Right atrium auricular region (tissue), 2 donors: ENCODE results near the gene ARF6. TPM values are rescaled to one million over a fixed set of nuclear protein-coding genes. Genes with fewer than 3 reads are reported as not detected.

ENCODE experiments used
- DNase-seq: peaks from one replicate; pipeline ENCODE4 v3.0.0-alpha.2; 2019; ENCODE audit warnings: low spot score
- H3K27ac ChIP-seq, 2 donors: fragments of 200-600 bp; sonication (generic); 1 replicate in 1 of 2; 2 replicates in 1 of 2; pipeline ENCODE4 v1.5.1; 2016 to 2019
- H3K27me3 ChIP-seq, 2 donors: fragments of 200-600 bp; sonication (generic); one replicate each; pipeline versions ENCODE4 v1.5.1 to v1.6.0; 2017 to 2019
- H3K36me3 ChIP-seq: fragments of 200-600 bp; sonication (generic); one replicate; pipeline ENCODE4 v1.5.1; 2016
- H3K4me1 ChIP-seq, 2 donors: fragments of 200-600 bp; sonication (generic); one replicate each; pipeline versions ENCODE4 v1.5.1 to v1.6.0; 2017 to 2019
- H3K4me3 ChIP-seq, 2 donors: fragments of 200-600 bp; sonication (generic); 1 replicate in 1 of 2; 2 replicates in 1 of 2; pipeline ENCODE4 v1.5.1; 2017 to 2019; ENCODE audit warnings: mild to moderate bottlenecking in 1 of 2, moderate library complexity in 1 of 2
- H3K9me3 ChIP-seq, 2 donors: fragments of 200-600 bp; sonication (generic); one replicate each; pipeline ENCODE4 v1.5.1; 2019
- total RNA-seq, 2 donors: library from RNA; depleted of rRNA; stranded (reverse); fragments of >200 nt; gene quantifications; one replicate each; pipeline ENCODE4 v1.1.0, GENCODE V29; 2016
- TF ChIP-seq, protein P1 (sequence below), 2 donors: fragments of 200-600 bp; sonication (generic); IDR thresholded peaks; one replicate each; pipeline ENCODE4 v1.5.1; 2019; ENCODE audit warnings: antibody characterized with exemption in 2 of 2

ARF6 gene
- total RNA-seq, 2 donors from 2014 or later = 21.4 to 25.1 TPM

DNA sequence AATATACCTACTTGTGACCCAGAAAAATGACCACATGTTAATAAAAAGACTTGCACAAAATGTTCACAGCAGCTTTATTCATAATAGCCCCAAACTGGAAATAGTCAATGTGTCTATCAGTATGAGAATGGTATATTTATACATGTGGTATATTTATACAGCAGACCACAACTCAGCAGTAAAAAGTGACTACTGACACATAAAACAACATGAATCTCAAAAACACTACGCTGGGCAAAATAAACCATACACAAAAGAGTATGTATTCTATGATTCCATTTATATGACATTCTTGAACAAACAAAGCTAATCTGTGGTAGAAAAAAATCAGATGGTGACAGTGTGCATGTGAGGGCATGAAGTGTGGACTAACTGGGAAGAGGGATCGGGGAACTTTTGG is 35.1 kb downstream of the ARF6 start:
- Histone ChIP-seq H3K9me3 (no peaks in the 10 kb centered on the region), H3K4me3 (no peak overlapping the region), H3K27me3 (no peaks in the 10 kb centered on the region), H3K27ac (no peak overlapping the region), H3K4me1 (no peaks in the 10 kb centered on the region), H3K36me3 (no peaks in the 10 kb centered on the region)
- TF ChIP-seq, protein P1, sequence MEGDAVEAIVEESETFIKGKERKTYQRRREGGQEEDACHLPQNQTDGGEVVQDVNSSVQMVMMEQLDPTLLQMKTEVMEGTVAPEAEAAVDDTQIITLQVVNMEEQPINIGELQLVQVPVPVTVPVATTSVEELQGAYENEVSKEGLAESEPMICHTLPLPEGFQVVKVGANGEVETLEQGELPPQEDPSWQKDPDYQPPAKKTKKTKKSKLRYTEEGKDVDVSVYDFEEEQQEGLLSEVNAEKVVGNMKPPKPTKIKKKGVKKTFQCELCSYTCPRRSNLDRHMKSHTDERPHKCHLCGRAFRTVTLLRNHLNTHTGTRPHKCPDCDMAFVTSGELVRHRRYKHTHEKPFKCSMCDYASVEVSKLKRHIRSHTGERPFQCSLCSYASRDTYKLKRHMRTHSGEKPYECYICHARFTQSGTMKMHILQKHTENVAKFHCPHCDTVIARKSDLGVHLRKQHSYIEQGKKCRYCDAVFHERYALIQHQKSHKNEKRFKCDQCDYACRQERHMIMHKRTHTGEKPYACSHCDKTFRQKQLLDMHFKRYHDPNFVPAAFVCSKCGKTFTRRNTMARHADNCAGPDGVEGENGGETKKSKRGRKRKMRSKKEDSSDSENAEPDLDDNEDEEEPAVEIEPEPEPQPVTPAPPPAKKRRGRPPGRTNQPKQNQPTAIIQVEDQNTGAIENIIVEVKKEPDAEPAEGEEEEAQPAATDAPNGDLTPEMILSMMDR (IDR thresholded peaks at IDR 0.05) = no peak
- DNase-seq = no peak

DNA sequence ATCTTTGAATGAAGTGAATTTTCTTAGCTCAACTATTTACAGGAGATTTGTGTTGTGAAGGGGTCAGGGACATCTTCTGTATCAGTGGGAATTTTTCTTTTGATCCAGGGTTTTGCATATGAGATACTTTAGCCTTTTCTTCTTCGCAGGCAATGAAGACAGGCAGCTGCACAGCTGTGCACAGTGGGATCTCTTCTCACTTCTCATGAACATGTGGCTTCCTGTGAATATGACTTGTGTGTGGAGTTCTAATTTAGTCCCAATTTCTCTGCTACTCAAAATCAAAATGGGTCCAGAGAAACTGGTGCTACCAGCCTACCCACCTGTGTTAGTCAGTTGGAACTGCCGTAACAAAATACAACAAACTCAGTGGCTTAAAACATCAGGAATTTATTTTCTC is 37.8 kb downstream of the ARF6 start:
- no peak for DNase-seq
- Histone ChIP-seq H3K4me3 (no peak overlapping the region), H3K9me3 (no peaks in the 10 kb centered on the region), H3K27me3 (no peaks in the 10 kb centered on the region), H3K36me3 (no peaks in the 10 kb centered on the region), H3K27ac (no peak overlapping the region), H3K4me1 (no peaks in the 10 kb centered on the region)
- TF ChIP-seq, protein P1 (IDR thresholded peaks at IDR 0.05) = no peak

DNA sequence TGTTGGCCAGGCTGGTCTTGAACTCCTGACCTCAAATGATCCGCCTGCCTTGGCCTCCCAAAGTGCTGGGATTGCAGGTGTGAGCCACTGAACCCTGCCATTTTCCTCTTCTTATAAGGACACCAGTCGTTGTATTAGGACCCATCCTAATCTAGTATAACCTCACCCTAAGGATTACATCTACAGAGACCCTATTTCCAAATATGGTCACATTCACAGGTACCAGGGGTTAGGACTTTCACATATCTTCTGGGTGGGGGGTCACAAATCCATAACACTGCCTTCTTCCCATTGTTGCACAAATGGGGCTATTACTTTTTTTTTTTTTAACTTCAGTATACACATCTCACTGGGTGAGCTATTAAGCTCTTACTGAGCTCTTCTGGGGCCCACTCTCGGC is 38.6 kb downstream of the ARF6 start:
- H3K27ac ChIP-seq = no peak overlapping the region
- H3K4me3 ChIP-seq = no peak overlapping the region
- DNase-seq = no peak
- TF ChIP-seq, protein P1 (IDR thresholded peaks at IDR 0.05) = no peak
- no peaks in the 10 kb centered on the region for H3K27me3 ChIP-seq
- H3K36me3 ChIP-seq = no peaks in the 10 kb centered on the region
- H3K4me1 ChIP-seq = no peaks in the 10 kb centered on the region
- H3K9me3 ChIP-seq = no peaks in the 10 kb centered on the region

DNA sequence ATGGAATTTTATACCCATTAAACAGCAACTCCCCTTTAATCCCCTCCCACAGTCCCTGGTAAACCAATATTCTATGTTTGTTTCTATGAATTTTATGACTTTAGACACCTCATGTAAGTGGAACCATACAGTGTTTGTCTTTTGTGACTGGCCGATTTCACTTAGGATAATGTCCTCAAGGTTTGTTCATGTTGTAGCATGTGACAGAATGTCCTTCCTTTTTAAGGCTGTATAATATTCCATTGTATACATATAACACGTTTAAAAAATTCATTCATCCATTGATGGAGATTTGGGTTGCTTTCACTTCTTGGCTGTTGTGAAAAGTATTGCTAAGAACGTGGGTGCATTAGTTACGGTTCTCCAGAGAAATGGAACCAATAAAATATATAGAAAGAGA is 40.2 kb downstream of the ARF6 start:
- H3K27ac ChIP-seq = no peak overlapping the region
- DNase-seq = no peak
- no peaks in the 10 kb centered on the region for H3K36me3 ChIP-seq
- H3K9me3 ChIP-seq = no peaks in the 10 kb centered on the region
- TF ChIP-seq, protein P1 (IDR thresholded peaks at IDR 0.05) = no peak
- H3K27me3 ChIP-seq = no peaks in the 10 kb centered on the region
- no peak overlapping the region for H3K4me3 ChIP-seq
- H3K4me1 ChIP-seq = no peaks in the 10 kb centered on the region

DNA sequence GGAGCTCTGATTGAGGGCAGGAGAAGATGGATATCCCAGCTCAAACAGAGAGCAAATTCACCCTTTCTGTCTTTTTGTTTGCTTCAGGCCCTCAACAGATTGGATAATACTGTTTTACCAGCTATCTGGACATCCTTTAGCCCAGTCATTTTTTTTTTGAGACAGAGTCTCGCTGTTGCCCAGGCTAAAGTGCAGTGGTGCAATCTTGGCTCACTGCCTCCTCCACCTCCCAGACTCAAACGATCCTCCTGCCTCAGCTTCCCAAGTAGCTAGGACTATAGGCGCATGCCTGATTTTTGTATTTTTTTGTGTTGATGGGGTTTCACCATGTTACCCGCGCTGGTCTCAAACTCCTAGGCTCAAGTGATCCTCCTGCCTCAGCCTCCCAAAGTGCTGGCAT is 40.8 kb downstream of the ARF6 start:
- Histone ChIP-seq H3K27ac (no peak overlapping the region), H3K36me3 (no peaks in the 10 kb centered on the region), H3K9me3 (no peaks in the 10 kb centered on the region), H3K4me1 (no peaks in the 10 kb centered on the region), H3K27me3 (no peaks in the 10 kb centered on the region), H3K4me3 (no peak overlapping the region)
- DNase-seq = no peak
- TF ChIP-seq, protein P1 (IDR thresholded peaks at IDR 0.05) = no peak

- Histone ChIP-seq H3K27me3 (no peaks in the 10 kb centered on the region), H3K4me1 (no peaks in the 10 kb centered on the region), H3K36me3 (no peaks in the 10 kb centered on the region), H3K4me3 (no peak overlapping the region), H3K27ac (no peak overlapping the region), H3K9me3 (no peaks in the 10 kb centered on the region)
- no peak for DNase-seq
- TF ChIP-seq, protein P1 (IDR thresholded peaks at IDR 0.05) = no peak
These were observed 41.8 kb downstream of the ARF6 start for GRCh38 chr14:49934646-49935045.
